Mesenchymal stem cell (in vitro differentiated cells and primary cell): Measurements from ENCODE around the gene ZNF20. TPM values are rescaled to one million over a fixed set of nuclear protein-coding genes. Genes with fewer than 3 reads are reported as not detected.

Source experiments
- DNase-seq: peaks from one replicate; pipeline ENCODE4 v3.0.0-alpha.2; 2013
- H2AFZ ChIP-seq: one replicate; pipeline ENCODE4 v1.6.1; 2013; ENCODE audit warnings: low read depth, mild to moderate bottlenecking, control low read depth, inconsistent platforms, low read length, moderate library complexity
- H2AK5ac ChIP-seq: 2 replicates; pipeline ENCODE4 v1.6.1; 2013; ENCODE audit warnings: low read length, moderate library complexity, mild to moderate bottlenecking, inconsistent platforms; ENCODE audit not compliant: severe bottlenecking
- H2BK120ac ChIP-seq: one replicate; pipeline ENCODE4 v1.6.1; 2013; ENCODE audit warnings: low read depth, mild to moderate bottlenecking, inconsistent platforms, low read length, moderate library complexity
- H2BK12ac ChIP-seq, 2 experiments: one replicate each; pipeline ENCODE4 v1.6.1; 2013; ENCODE audit warnings: inconsistent platforms in 2 of 2, low read length in 2 of 2, mild to moderate bottlenecking in 2 of 2, moderate library complexity in 2 of 2, control low read depth in 1 of 2
- H2BK15ac ChIP-seq: one replicate; pipeline ENCODE4 v1.6.1; 2013; ENCODE audit warnings: mild to moderate bottlenecking, low read depth, inconsistent platforms; ENCODE audit not compliant: poor library complexity, severe bottlenecking
- H2BK5ac ChIP-seq: 2 replicates; pipeline ENCODE4 v1.6.1; 2013; ENCODE audit warnings: low read depth, mild to moderate bottlenecking, low read length, control low read depth, inconsistent platforms; ENCODE audit not compliant: poor library complexity, severe bottlenecking
- H3K14ac ChIP-seq, 2 experiments: one replicate each; pipeline ENCODE4 v1.6.1; 2013; ENCODE audit warnings: inconsistent platforms in 2 of 2, low read length in 2 of 2, control low read depth in 1 of 2, mild to moderate bottlenecking in 1 of 2, moderate library complexity in 1 of 2
- H3K18ac ChIP-seq, 2 experiments: one replicate each; pipeline ENCODE4 v1.6.1; 2013; ENCODE audit warnings: inconsistent platforms in 2 of 2, low read length in 2 of 2, control low read depth in 1 of 2, low read depth in 1 of 2, mild to moderate bottlenecking in 1 of 2
- H3K23ac ChIP-seq, 2 experiments: one replicate each; pipeline ENCODE4 v1.6.1; 2013; ENCODE audit warnings: inconsistent platforms in 2 of 2, low read length in 2 of 2, mild to moderate bottlenecking in 2 of 2, moderate library complexity in 2 of 2, control low read depth in 1 of 2
- H3K27ac ChIP-seq: 2 replicates; pipeline ENCODE4 v1.5.1; 2013; ENCODE audit warnings: mild to moderate bottlenecking, moderate library complexity, low read length, control low read depth, inconsistent platforms; ENCODE audit not compliant: poor library complexity, severe bottlenecking
- H3K27me3 ChIP-seq, 2 experiments: 2 replicates each; pipeline versions ENCODE4 v1.6.1 to v1.7.0; 2013; ENCODE audit warnings: low read length in 2 of 2, mild to moderate bottlenecking in 2 of 2, moderate library complexity in 2 of 2, control low read depth in 1 of 2, inconsistent platforms in 1 of 2; ENCODE audit not compliant: control insufficient read depth in 1 of 2, insufficient read depth in 1 of 2
- H3K36me3 ChIP-seq, 2 experiments: 2 replicates each; pipeline versions ENCODE4 v1.6.1 to v1.7.0; 2013; ENCODE audit warnings: low read length in 2 of 2, control low read depth in 1 of 2, inconsistent platforms in 1 of 2, low read depth in 1 of 2, mild to moderate bottlenecking in 1 of 2; ENCODE audit not compliant: insufficient read depth in 2 of 2, control insufficient read depth in 1 of 2
- H3K4ac ChIP-seq, 2 experiments: one replicate each; pipeline ENCODE4 v1.6.1; 2013; ENCODE audit warnings: inconsistent platforms in 2 of 2, low read length in 2 of 2, mild to moderate bottlenecking in 2 of 2, moderate library complexity in 2 of 2, control low read depth in 1 of 2, low read depth in 1 of 2
- H3K4me1 ChIP-seq: 2 replicates; pipeline ENCODE4 v1.6.1; 2013; ENCODE audit warnings: low read depth, low read length, control low read depth; ENCODE audit not compliant: control insufficient read depth, insufficient read depth
- H3K4me2 ChIP-seq: 2 replicates; pipeline ENCODE4 v1.6.1; 2013; ENCODE audit warnings: low read length, mild to moderate bottlenecking, inconsistent platforms; ENCODE audit not compliant: poor library complexity, severe bottlenecking
- H3K4me3 ChIP-seq, 2 experiments: 2 replicates each; pipeline versions ENCODE4 v1.5.1 to v1.7.0; 2013; ENCODE audit warnings: low read length in 2 of 2, mild to moderate bottlenecking in 2 of 2, control low read depth in 1 of 2, low read depth in 1 of 2; ENCODE audit not compliant: insufficient read depth in 1 of 2
- H3K79me1 ChIP-seq: replicated peaks from 2 replicates; pipeline ENCODE4 v1.6.1; 2013; ENCODE audit warnings: mild to moderate bottlenecking, control low read depth, low read length, inconsistent platforms; ENCODE audit not compliant: poor library complexity, severe bottlenecking
- H3K9ac ChIP-seq: 2 replicates; pipeline ENCODE4 v1.7.0; 2013; ENCODE audit warnings: mild to moderate bottlenecking, low read length, moderate library complexity
- H3K9me3 ChIP-seq: 2 replicates; pipeline ENCODE4 v1.7.0; 2013; ENCODE audit warnings: mild to moderate bottlenecking, low read length; ENCODE audit not compliant: control insufficient read depth
- H4K8ac ChIP-seq: one replicate; pipeline ENCODE4 v1.6.1; 2013; ENCODE audit warnings: inconsistent platforms, mild to moderate bottlenecking, low read length, moderate library complexity
- H4K91ac ChIP-seq: one replicate; pipeline ENCODE4 v1.6.1; 2013; ENCODE audit warnings: mild to moderate bottlenecking, low read length, inconsistent platforms
- WGBS: methylation state at CpG from one replicate; pipeline ENCODE4 v1.1.7; 2013; ENCODE audit warnings: mixed read lengths; 5-methylcytosine and 5-hydroxymethylcytosine counted together
- polyA plus RNA-seq, 2 experiments: library from polyadenylated mRNA; stranded (reverse); fragments of 200-250 nt; gene quantifications; one replicate each; pipeline ENCODE4 v1.2.3, GENCODE V29; 2013

ZNF20 gene
- polyA plus RNA-seq (2013, experiment 1 of 2), result 3.8 TPM
- polyA plus RNA-seq (2013, experiment 2 of 2), result 3.7 TPM

GRCh38 chr19:12139885-12140544, at the start of gene ZNF20:
Gene ZNF20, minus strand, starts transcription at chr19:12140350. Its CDS starts 168 bp downstream, at chr19:12140182.
- H3K23ac ChIP-seq, result peak within 1 kb of the TSS in 1 of 2 experiments; percentile 92
- no peak within 1 kb of the TSS for H3K14ac ChIP-seq
- H3K4ac ChIP-seq, result peak within 1 kb of the TSS; percentile 57 to 73
- peak; percentile 95 for DNase-seq
- peak within 1 kb of the TSS; percentile 85 for H3K27ac ChIP-seq
- no peaks in the 10 kb centered on the region for H3K27me3 ChIP-seq
- peaks cover 34 to 42% of the 10 kb centered on the region in 2 experiments for H3K36me3 ChIP-seq
- H4K91ac ChIP-seq, result no peak within 1 kb of the TSS
- peaks cover 21% of the 10 kb centered on the region for H3K79me1 ChIP-seq
- peak within 1 kb of the TSS; percentile 4 for H2BK5ac ChIP-seq
- H3K9ac ChIP-seq, result peak within 1 kb of the TSS; percentile 96
- H3K4me3 ChIP-seq, result peak within 1 kb of the TSS; percentile 83 to 97
- H2BK15ac ChIP-seq, result no peak within 1 kb of the TSS
- H3K9me3 ChIP-seq, result peaks cover 19% of the 10 kb centered on the region
- peak within 1 kb of the TSS; percentile 30 to 89 for H3K18ac ChIP-seq
- H3K4me2 ChIP-seq, result peak within 1 kb of the TSS; percentile 88
- peaks cover 5% of the 10 kb centered on the region for H3K4me1 ChIP-seq
- no peak within 1 kb of the TSS for H2AK5ac ChIP-seq
- peak within 1 kb of the TSS in 1 of 2 experiments; percentile 78 for H2BK12ac ChIP-seq
- H4K8ac ChIP-seq, result peak within 1 kb of the TSS; percentile 72
- under 1% methylated on average over 49 of the region's 49 CpGs for WGBS
- H2BK120ac ChIP-seq, result peak within 1 kb of the TSS; percentile 83
- peak within 1 kb of the TSS; percentile 93 for H2AFZ ChIP-seq

- Histone ChIP-seq H3K4me2 (no peak overlapping the region), H4K91ac (no peak overlapping the region), H3K18ac (no peak overlapping the region), H3K14ac (no peak overlapping the region), H3K27me3 (no peaks in the 10 kb centered on the region), H3K27ac (no peak overlapping the region), H2BK15ac (no peak overlapping the region), H3K4me1 (no peaks in the 10 kb centered on the region), H2AK5ac (no peak overlapping the region), H4K8ac (no peak overlapping the region), H3K23ac (no peak overlapping the region), H2BK120ac (no peak overlapping the region), H3K4ac (no peak overlapping the region), H3K9me3 (peaks cover 97% of the 10 kb centered on the region), H2AFZ (no peak overlapping the region), H3K4me3 (peak overlapping the region in 1 of 2 experiments; percentile 46), H3K36me3 (peaks cover 45 to 84% of the 10 kb centered on the region in 2 experiments), H3K79me1 (peaks cover 31% of the 10 kb centered on the region), H2BK12ac (no peak overlapping the region), H3K9ac (no peak overlapping the region), H2BK5ac (no peak overlapping the region)
- 98% methylated on average over 6 of the region's 6 CpGs for WGBS
- peak; percentile 20 for DNase-seq
Observed at GRCh38 chr19:12187625-12188024, 47.5 kb upstream of the ZNF20 start.

GRCh38 chr19:12180377-12180776, 40.2 kb upstream of the ZNF20 start:
- peak overlapping the region in 1 of 2 experiments; percentile 43 for H3K4me3 ChIP-seq
- H3K9me3 ChIP-seq, result peaks cover 90% of the 10 kb centered on the region
- H3K14ac ChIP-seq, result no peak overlapping the region
- H3K18ac ChIP-seq, result no peak overlapping the region
- no peak for DNase-seq
- no peak overlapping the region for H2BK120ac ChIP-seq
- no peak overlapping the region for H2AFZ ChIP-seq
- H2BK12ac ChIP-seq, result no peak overlapping the region
- no peak overlapping the region for H4K91ac ChIP-seq
- no peak overlapping the region for H3K4me2 ChIP-seq
- no peak overlapping the region for H2BK5ac ChIP-seq
- no peak overlapping the region for H3K9ac ChIP-seq
- 95% methylated on average over 1 of the region's 3 CpGs for WGBS
- H3K27ac ChIP-seq, result no peak overlapping the region
- H3K36me3 ChIP-seq, result peaks cover 32 to 55% of the 10 kb centered on the region in 2 experiments
- H2BK15ac ChIP-seq, result no peak overlapping the region
- H3K27me3 ChIP-seq, result no peaks in the 10 kb centered on the region
- H3K79me1 ChIP-seq, result peaks cover 50% of the 10 kb centered on the region
- H2AK5ac ChIP-seq, result no peak overlapping the region
- no peaks in the 10 kb centered on the region for H3K4me1 ChIP-seq
- no peak overlapping the region for H3K4ac ChIP-seq
- no peak overlapping the region for H4K8ac ChIP-seq
- H3K23ac ChIP-seq, result no peak overlapping the region

GRCh38 chr19:12166626-12167025, 26.5 kb upstream of the ZNF20 start:
- Histone ChIP-seq H3K18ac (no peak overlapping the region), H3K79me1 (peaks cover 31% of the 10 kb centered on the region), H3K4me1 (no peaks in the 10 kb centered on the region), H3K4me3 (no peak overlapping the region), H3K36me3 (peaks cover 30 to 33% of the 10 kb centered on the region in 2 experiments), H3K23ac (no peak overlapping the region), H3K4ac (no peak overlapping the region), H3K14ac (no peak overlapping the region), H2BK12ac (no peak overlapping the region), H4K91ac (no peak overlapping the region), H3K27me3 (no peaks in the 10 kb centered on the region), H2AK5ac (no peak overlapping the region), H4K8ac (no peak overlapping the region), H3K9me3 (peaks cover 14% of the 10 kb centered on the region), H2BK120ac (no peak overlapping the region), H2BK15ac (no peak overlapping the region), H3K4me2 (no peak overlapping the region), H2BK5ac (no peak overlapping the region), H3K27ac (no peak overlapping the region), H2AFZ (no peak overlapping the region), H3K9ac (no peak overlapping the region)
- 100% methylated on average over 1 of the region's 1 CpG for WGBS
- DNase-seq, result peak; percentile 48
